WTC11 (cell line): Measurements from ENCODE around the gene ARHGAP22. TPM values are rescaled to one million over a fixed set of nuclear protein-coding genes. Genes with fewer than 3 reads are reported as not detected.

ENCODE experiments used
- ATAC-seq: fragments of 200-7000 bp; cut with Tn5 transposase; 2 replicates; pipeline ENCODE4 v1.10.0; 2021; ENCODE audit warnings: mild to moderate bottlenecking, moderate library complexity
- CTCF ChIA-PET: fragments of 300-600 bp; sonication (Branson Sonifier 250); formaldehyde crosslinking; loops from one replicate; lab custom pipeline; 2021; ENCODE audit warnings: antibody characterized with exemption; lab: Charles Lee
- POLR2A ChIA-PET: fragments of 350-600 bp; sonication (Branson Sonifier 250); formaldehyde crosslinking; loops from one replicate; lab custom pipeline; 2021; ENCODE audit warnings: antibody characterized with exemption; lab: Charles Lee
- DNase-seq: peaks from one replicate; pipeline ENCODE4 v3.0.0; 2021; ENCODE audit warnings: low spot score
- H3K27ac Mint-ChIP-seq: 2 replicates; pipeline ENCODE4 v1.8.0; 2021; ENCODE audit warnings: mixed read lengths
- H3K27me3 Mint-ChIP-seq: 2 replicates; pipeline ENCODE4 v1.8.0; 2021; ENCODE audit warnings: low read depth, mild to moderate bottlenecking, moderate library complexity, mixed read lengths
- H3K36me3 Mint-ChIP-seq: 2 replicates; pipeline ENCODE4 v1.8.0; 2021; ENCODE audit warnings: mixed read lengths
- H3K4me1 Mint-ChIP-seq: 2 replicates; pipeline ENCODE4 v1.8.0; 2022; ENCODE audit warnings: mixed read lengths
- H3K4me3 Mint-ChIP-seq: 2 replicates; pipeline ENCODE4 v1.8.0; 2021; ENCODE audit warnings: mild to moderate bottlenecking, moderate library complexity, mixed read lengths
- H3K9me3 Mint-ChIP-seq: 2 replicates; pipeline ENCODE4 v1.8.0; 2021; ENCODE audit warnings: mixed read lengths
- ATF2 ChIP-seq: sonication (generic); formaldehyde crosslinking; IDR thresholded peaks from 2 replicates; pipeline ENCODE4 v1.8.1; 2022; ENCODE audit warnings: low read depth, missing genetic modification reagents, borderline replicate concordance
- CTCF ChIP-seq: fragments of 200-600 bp; IDR thresholded peaks from 2 replicates; pipeline ENCODE4 v1.8.0; 2022; ENCODE audit warnings: antibody characterized with exemption
- E2F4 ChIP-seq: sonication (generic); formaldehyde crosslinking; IDR thresholded peaks from 2 replicates; pipeline ENCODE4 v1.8.1; 2022; ENCODE audit warnings: low read depth, mild to moderate bottlenecking, moderate library complexity, missing genetic modification reagents, borderline replicate concordance
- EMX1 ChIP-seq: fragments of 250-450 bp; sonication (Bioruptor Pico); IDR thresholded peaks from 2 replicates; pipeline ENCODE4 v1.8.0; 2021; ENCODE audit warnings: mild to moderate bottlenecking
- ERG ChIP-seq: fragments of 250-450 bp; sonication (Bioruptor Pico); IDR thresholded peaks from 2 replicates; pipeline ENCODE4 v1.8.0; 2021; ENCODE audit warnings: mild to moderate bottlenecking
- FOXP1 ChIP-seq: sonication (generic); formaldehyde crosslinking; IDR thresholded peaks from 2 replicates; pipeline ENCODE4 v1.8.0; 2022; ENCODE audit warnings: missing genetic modification reagents, mild to moderate bottlenecking, moderate library complexity, borderline replicate concordance
- MLX ChIP-seq: sonication (generic); formaldehyde crosslinking; IDR thresholded peaks from 2 replicates; pipeline ENCODE4 v1.8.1; 2023; ENCODE audit warnings: mild to moderate bottlenecking, missing genetic modification reagents, moderate library complexity
- NR1H2 ChIP-seq: sonication (generic); formaldehyde crosslinking; IDR thresholded peaks from 2 replicates; pipeline ENCODE4 v1.9.0; 2021; ENCODE audit warnings: mild to moderate bottlenecking, moderate library complexity, missing genetic modification reagents
- SMAD3 ChIP-seq: sonication (generic); formaldehyde crosslinking; IDR thresholded peaks from 2 replicates; pipeline ENCODE4 v1.8.0; 2022; ENCODE audit warnings: missing genetic modification reagents, mild to moderate bottlenecking, borderline replicate concordance
- SMAD4 ChIP-seq: sonication (generic); formaldehyde crosslinking; IDR thresholded peaks from 2 replicates; pipeline ENCODE4 v1.8.0; 2022; ENCODE audit warnings: mild to moderate bottlenecking, missing genetic modification reagents
- TCF7 ChIP-seq: sonication (generic); formaldehyde crosslinking; IDR thresholded peaks from 2 replicates; pipeline ENCODE4 v1.8.0; 2022; ENCODE audit warnings: mild to moderate bottlenecking, low read depth, missing genetic modification reagents, moderate library complexity
- ZBTB43 ChIP-seq: sonication (generic); formaldehyde crosslinking; IDR thresholded peaks from 2 replicates; pipeline ENCODE4 v1.8.1; 2023; ENCODE audit warnings: mild to moderate bottlenecking, missing genetic modification reagents
- ZMAT4 ChIP-seq: fragments of 250-450 bp; sonication (Bioruptor Pico); IDR thresholded peaks from 2 replicates; pipeline ENCODE4 v1.9.0; 2021; ENCODE audit warnings: mild to moderate bottlenecking
- ZNF138 ChIP-seq: sonication (generic); formaldehyde crosslinking; conservative IDR thresholded peaks from 2 replicates; pipeline ENCODE4 v1.8.1; 2022; ENCODE audit warnings: mild to moderate bottlenecking, moderate library complexity, missing genetic modification reagents
- ZNF532 ChIP-seq: fragments of 250-450 bp; sonication (Bioruptor Pico); IDR thresholded peaks from 2 replicates; pipeline ENCODE4 v1.9.0; 2021; ENCODE audit warnings: mild to moderate bottlenecking, borderline replicate concordance
- total RNA-seq: library from RNA; stranded (reverse); gene quantifications from 3 replicates; pipeline ENCODE4 v1.2.3, GENCODE V29; 2021

ARHGAP22 gene
- total RNA-seq, 1 experiment from 2014 or later = 8.6 TPM

- Mint-ChIP-seq H3K36me3 (no peaks in the 10 kb centered on the region), H3K27me3 (no peaks in the 10 kb centered on the region), H3K4me1 (peaks cover 31% of the 10 kb centered on the region), H3K27ac (no peak overlapping the region), H3K9me3 (no peaks in the 10 kb centered on the region), H3K4me3 (no peak overlapping the region)
- ATAC-seq (no peak), DNase-seq (no peak)
- ChIA-PET CTCF (interaction anchor here (1.9 kb wide), 1 partner anchor 26 kb away, joined by 4 read pairs; no protein-coding TSS in a partner anchor), POLR2A (no interaction called here)
- no peak for TF ChIP-seq EMX1
- TF ChIP-seq SMAD4 (CRISPR knock-in tag) = no peak
- TF ChIP-seq FOXP1 (CRISPR knock-in tag) = no peak
- no peak for TF ChIP-seq ZBTB43
- no peak for TF ChIP-seq NR1H2 (CRISPR knock-in tag)
- TF ChIP-seq SMAD3 = no peak
- TF ChIP-seq MLX (CRISPR knock-in tag) = no peak
- no peak for TF ChIP-seq TCF7
- no peak for TF ChIP-seq ERG (CRISPR knock-in tag)
- no peak for TF ChIP-seq CTCF
- no peak for TF ChIP-seq ATF2
Observed at GRCh38 chr10:48485711-48486110, 119.2 kb downstream of the ARHGAP22 start.

- POLR2A ChIA-PET = no interaction called here
- no peak overlapping the region for H3K4me3 Mint-ChIP-seq
- CTCF ChIA-PET = no interaction called here
Observed at GRCh38 chr10:48484911-48485310, 120.0 kb downstream of the ARHGAP22 start.

More at GRCh38 chr10:48484911-48485310, 120.0 kb downstream of the ARHGAP22 start:
- Mint-ChIP-seq H3K9me3 (no peaks in the 10 kb centered on the region), H3K36me3 (no peaks in the 10 kb centered on the region), H3K4me1 (peaks cover 33% of the 10 kb centered on the region), H3K27ac (no peak overlapping the region), H3K27me3 (no peaks in the 10 kb centered on the region)
- ATAC-seq (no peak), DNase-seq (no peak)
- no peak for TF ChIP-seq ZMAT4
- TF ChIP-seq ZNF532 (CRISPR knock-in tag) = no peak
- no peak for TF ChIP-seq E2F4 (CRISPR knock-in tag)
- TF ChIP-seq ERG (CRISPR knock-in tag) = no peak
- no peak for TF ChIP-seq ZNF138 (CRISPR knock-in tag)
